RWPE1 (cell line): ENCODE data around the gene C10orf71.

ENCODE experiments used
- CTCF ChIA-PET: fragments of 350-600 bp; sonication (Branson Sonifier 250); formaldehyde crosslinking; extraction: SDS; loops from one replicate; lab custom pipeline; 2021; lab: Yijun Ruan, JAX
- POLR2A ChIA-PET: fragments of 400-600 bp; formaldehyde crosslinking; extraction: SDS; loops from one replicate; lab custom pipeline; 2020; ENCODE audit warnings: antibody characterized with exemption; ENCODE audit not compliant: low non-redundant PET; lab: Yijun Ruan, JAX
- DNase-seq: peaks from one replicate; pipeline ENCODE4 v3.0.0; 2012; ENCODE audit warnings: low spot score
- H3K27ac ChIP-seq: fragments of 450-650 bp; 2 replicates; pipeline ENCODE4 v1.5.1; 2017
- TF ChIP-seq, protein P1 (sequence below): fragments of 450-650 bp; conservative IDR thresholded peaks from 2 replicates; pipeline ENCODE4 v1.5.1; 2017; ENCODE audit warnings: low read depth, mild to moderate bottlenecking

Gene C10orf71

DNA sequence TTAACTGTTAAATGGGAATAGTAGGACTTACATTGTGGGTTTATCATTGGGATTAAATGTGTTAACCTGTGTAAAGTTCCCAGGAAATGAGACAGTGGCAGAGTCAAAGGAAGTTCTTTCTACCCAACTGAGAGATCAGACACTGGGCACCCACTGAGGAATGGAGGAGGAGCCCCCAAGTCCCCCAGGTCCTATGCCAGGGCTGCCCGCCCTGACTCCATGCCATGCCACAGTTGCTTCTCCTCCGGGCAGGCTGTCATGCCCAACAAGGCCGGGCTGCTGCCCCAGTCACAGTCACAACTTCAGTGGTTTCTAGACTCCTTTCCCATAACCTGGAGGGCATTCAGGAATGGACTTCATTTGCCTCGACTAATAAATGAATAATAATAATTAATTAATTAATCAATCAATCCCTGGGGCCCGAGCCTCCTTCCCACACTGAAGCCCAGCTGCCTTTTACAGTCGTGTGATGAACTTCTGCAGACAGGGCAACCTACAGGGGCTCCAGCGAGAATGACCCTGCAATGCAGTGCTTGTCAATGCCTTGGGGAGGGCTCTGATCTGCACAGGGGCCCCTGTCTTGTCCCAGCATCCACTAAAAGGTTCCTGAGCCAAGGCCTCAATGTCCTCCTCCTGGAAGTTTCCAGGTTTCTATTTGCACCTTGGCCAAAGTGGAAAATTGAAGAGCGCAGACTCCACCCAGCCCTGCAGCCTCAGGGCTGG lies 64.5 kb downstream of the C10orf71 start:
- no peak for DNase-seq
- ChIA-PET CTCF (no interaction called here), POLR2A (no interaction called here)
- H3K27ac ChIP-seq = no peak overlapping the region
- TF ChIP-seq, protein P1, sequence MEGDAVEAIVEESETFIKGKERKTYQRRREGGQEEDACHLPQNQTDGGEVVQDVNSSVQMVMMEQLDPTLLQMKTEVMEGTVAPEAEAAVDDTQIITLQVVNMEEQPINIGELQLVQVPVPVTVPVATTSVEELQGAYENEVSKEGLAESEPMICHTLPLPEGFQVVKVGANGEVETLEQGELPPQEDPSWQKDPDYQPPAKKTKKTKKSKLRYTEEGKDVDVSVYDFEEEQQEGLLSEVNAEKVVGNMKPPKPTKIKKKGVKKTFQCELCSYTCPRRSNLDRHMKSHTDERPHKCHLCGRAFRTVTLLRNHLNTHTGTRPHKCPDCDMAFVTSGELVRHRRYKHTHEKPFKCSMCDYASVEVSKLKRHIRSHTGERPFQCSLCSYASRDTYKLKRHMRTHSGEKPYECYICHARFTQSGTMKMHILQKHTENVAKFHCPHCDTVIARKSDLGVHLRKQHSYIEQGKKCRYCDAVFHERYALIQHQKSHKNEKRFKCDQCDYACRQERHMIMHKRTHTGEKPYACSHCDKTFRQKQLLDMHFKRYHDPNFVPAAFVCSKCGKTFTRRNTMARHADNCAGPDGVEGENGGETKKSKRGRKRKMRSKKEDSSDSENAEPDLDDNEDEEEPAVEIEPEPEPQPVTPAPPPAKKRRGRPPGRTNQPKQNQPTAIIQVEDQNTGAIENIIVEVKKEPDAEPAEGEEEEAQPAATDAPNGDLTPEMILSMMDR = no peak

DNA sequence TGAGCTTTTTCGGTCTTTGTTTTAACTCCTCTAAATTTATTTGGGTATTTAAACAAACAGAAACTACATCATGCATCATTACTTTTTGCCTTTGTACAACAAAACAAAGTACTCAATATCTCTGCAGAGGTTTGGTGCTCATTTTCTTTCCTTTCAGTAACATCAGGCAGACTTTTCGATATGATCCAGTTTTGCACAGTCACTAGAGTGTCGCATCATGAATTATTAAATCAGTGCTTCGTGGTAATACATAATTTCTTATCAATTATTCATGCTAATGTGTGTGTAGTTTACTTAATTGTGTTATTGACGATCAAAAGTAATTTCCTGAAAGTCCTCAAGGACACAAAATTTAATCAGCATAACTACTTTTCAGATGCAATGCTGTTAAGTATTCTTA lies 65.1 kb downstream of the C10orf71 start:
- ChIA-PET POLR2A (no interaction called here), CTCF (no interaction called here)
- TF ChIP-seq, protein P1 = no peak
- H3K27ac ChIP-seq = no peak overlapping the region
- DNase-seq = no peak

DNA sequence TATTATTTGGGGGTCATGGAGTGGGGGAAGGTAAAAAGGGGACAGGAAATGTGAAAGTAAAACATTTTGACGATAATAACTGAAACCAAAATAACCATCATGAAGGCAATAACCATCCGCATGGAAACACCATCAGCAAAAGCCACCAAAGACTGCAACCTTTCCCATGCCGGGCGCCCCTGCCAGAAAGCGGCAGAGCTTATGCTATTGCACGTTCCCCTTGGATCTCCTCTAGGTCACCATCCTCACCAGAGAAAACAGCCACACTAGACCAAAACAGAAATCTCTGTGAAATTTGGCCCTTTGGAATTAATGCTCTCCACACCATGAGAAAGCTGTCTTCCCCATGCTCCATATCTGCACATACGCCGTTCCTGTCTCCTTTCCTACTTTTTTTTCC lies 65.8 kb downstream of the C10orf71 start:
- CTCF ChIA-PET = no interaction called here
- no peak for DNase-seq
- no peak overlapping the region for H3K27ac ChIP-seq
- POLR2A ChIA-PET = no interaction called here
- TF ChIP-seq, protein P1 = no peak

DNA sequence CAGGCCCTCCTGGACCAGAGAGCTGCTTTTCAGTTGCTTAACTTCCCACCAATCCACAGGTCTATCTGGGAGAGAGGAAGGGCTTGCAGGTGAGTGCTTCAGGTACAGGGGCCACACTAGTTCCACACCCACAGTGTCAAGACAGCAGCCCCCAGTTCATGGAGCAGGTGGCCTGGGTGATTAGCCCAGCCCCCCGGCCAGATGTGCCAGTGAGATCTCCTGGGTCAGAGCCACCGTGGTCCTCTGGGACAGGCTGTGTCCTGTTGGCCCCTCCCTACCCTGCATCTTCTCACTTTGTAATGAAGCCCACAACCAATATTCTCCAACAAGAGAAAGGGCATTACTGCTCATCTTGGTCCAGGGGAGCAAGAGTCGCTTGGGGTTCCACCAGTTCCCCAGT lies 66.3 kb downstream of the C10orf71 start:
- ChIA-PET CTCF (interaction anchor here (0.6 kb wide), 1 partner anchor 42 kb away, joined by 3 read pairs; no protein-coding TSS in a partner anchor), POLR2A (no interaction called here)
- TF ChIP-seq, protein P1 = no peak
- H3K27ac ChIP-seq = no peak overlapping the region
- DNase-seq = no peak

DNA sequence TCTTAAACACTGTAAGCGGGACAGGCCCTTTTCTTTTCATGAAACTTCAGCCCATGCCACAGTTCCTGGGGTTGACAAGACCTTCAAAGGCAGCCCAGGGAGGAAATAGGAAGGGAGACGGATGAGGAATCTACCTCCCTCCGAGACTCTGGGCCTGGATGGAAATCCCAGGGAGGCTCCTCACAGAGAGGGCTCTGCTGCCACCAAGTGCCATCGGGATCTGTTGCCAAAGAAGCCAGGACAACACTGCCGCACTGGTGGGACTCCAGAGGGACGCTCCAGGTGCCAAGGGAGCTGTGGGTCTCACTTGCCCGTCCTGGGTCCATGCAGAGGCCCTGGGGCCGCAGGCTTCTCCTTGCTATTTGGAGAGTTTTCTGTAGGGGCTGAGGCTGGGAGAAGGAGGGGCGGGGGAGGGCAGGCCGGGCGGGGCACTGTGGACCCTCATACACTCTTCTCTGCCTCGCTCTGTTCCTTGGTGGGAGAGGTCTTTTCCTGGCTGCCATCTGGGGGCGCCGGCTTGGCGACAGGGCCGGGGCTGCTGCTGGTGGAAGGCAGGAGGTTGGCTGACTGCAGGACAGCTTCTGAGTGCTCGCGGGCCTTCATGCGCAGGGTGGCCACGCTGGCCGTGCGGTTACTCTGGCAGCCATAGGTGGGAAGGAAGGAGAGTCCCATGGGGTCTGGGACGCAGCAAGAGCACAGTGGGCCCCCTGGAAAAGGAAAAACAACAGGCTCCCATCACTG lies 66.9 kb downstream of the C10orf71 start:
- DNase-seq = no peak
- POLR2A ChIA-PET = no interaction called here
- no peak overlapping the region for H3K27ac ChIP-seq
- CTCF ChIA-PET = interaction anchor here (0.5 to 0.7 kb wide), 3 partner anchors 42 to 209 kb away, joined by 3 read pairs; no protein-coding TSS in a partner anchor
- TF ChIP-seq, protein P1 = no peak

DNA sequence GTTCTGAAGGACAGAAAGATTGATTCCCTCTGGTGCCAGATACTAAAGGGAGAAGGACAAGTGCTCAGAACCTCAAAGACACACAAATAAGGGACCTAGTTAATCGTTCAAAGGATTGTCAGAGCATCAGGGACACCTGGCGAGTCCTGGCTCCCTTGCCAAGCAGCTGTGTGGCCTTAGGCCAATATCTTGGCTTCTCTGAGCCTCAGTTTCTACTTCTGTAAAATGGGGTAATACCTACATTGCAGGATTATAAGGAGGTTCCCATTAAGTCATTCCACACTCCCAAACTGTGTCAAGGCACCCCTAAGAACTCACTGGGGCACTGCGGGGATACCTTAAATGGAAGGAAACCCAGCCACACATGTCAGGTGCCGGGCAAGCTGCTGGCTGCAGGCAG lies 67.5 kb downstream of the C10orf71 start:
- no peak overlapping the region for H3K27ac ChIP-seq
- TF ChIP-seq, protein P1 = no peak
- DNase-seq = no peak
- CTCF ChIA-PET = interaction anchor here (0.5 kb wide), 1 partner anchor 106 kb away, joined by 3 read pairs; no protein-coding TSS in a partner anchor
- POLR2A ChIA-PET = no interaction called here
